Effector memory CD4-positive, alpha-beta T cell (primary cell): Measurements from ENCODE around the gene SH2D3A.
"Not testable (repeated sequence)": the region's sequence is repeated elsewhere in the genome, so short reads cannot be mapped to it uniquely, and the experiment has no call there.

Source experiments
- DNase-seq, 3 donors: peaks; one replicate each; pipeline ENCODE4 v3.0.0-alpha.2; 2020
- H3K27ac ChIP-seq: 2 replicates; pipeline ENCODE4 v1.7.0; 2013; ENCODE audit warnings: mild to moderate bottlenecking, low read length, moderate library complexity; ENCODE audit not compliant: insufficient read depth, poor library complexity, severe bottlenecking
- H3K27me3 ChIP-seq: replicated peaks from 2 replicates; pipeline ENCODE4 v1.7.0; 2013; ENCODE audit warnings: mild to moderate bottlenecking, low read length; ENCODE audit not compliant: insufficient read depth, control insufficient read depth, poor library complexity, severe bottlenecking
- H3K36me3 ChIP-seq: 2 replicates; pipeline ENCODE4 v1.7.0; 2013; ENCODE audit warnings: mild to moderate bottlenecking, low read length, moderate library complexity; ENCODE audit not compliant: control insufficient read depth, insufficient read depth
- H3K4me1 ChIP-seq: 2 replicates; pipeline ENCODE4 v1.7.0; 2013; ENCODE audit warnings: low read length, mild to moderate bottlenecking; ENCODE audit not compliant: control insufficient read depth, insufficient read depth, poor library complexity, severe bottlenecking
- H3K4me3 ChIP-seq: 2 replicates; pipeline ENCODE4 v1.7.0; 2013; ENCODE audit warnings: low read length, low read depth, mild to moderate bottlenecking; ENCODE audit not compliant: insufficient read depth, poor library complexity, severe bottlenecking
- H3K9me3 ChIP-seq: 2 replicates; pipeline ENCODE4 v1.7.0; 2013; ENCODE audit warnings: mild to moderate bottlenecking, low read length, moderate library complexity; ENCODE audit not compliant: control insufficient read depth

Gene SH2D3A

GRCh38 chr19:6773323-6773931, 6.2 kb upstream of the SH2D3A start:
- H3K4me3 ChIP-seq, result peak overlapping the region; percentile 90
- H3K27ac ChIP-seq, result peak overlapping the region; percentile 85
- H3K4me1 ChIP-seq, result peaks cover 14% of the 10 kb centered on the region
- peak in 2 of 3 donors; percentile 25 to 28 for DNase-seq
- H3K36me3 ChIP-seq, result peaks cover 23% of the 10 kb centered on the region
- H3K27me3 ChIP-seq, result no peaks in the 10 kb centered on the region
- no peaks in the 10 kb centered on the region for H3K9me3 ChIP-seq

GRCh38 chr19:6772866-6773322, 5.7 kb upstream of the SH2D3A start:
- Histone ChIP-seq H3K36me3 (peaks cover 23% of the 10 kb centered on the region), H3K4me1 (peaks cover 19% of the 10 kb centered on the region), H3K27ac (peak overlapping the region; percentile 85), H3K27me3 (no peaks in the 10 kb centered on the region), H3K4me3 (peak overlapping the region; percentile 90), H3K9me3 (no peaks in the 10 kb centered on the region)
- no peak for DNase-seq

GRCh38 chr19:6772028-6772865, 5.0 kb upstream of the SH2D3A start, which contains the start of gene VAV1:
Gene VAV1, plus strand, starts transcription at chr19:6772708. Its CDS starts 100 bp downstream, at chr19:6772808.
- Histone ChIP-seq H3K4me3 (peak within 1 kb of the TSS; percentile 90), H3K4me1 (peaks cover 20% of the 10 kb centered on the region), H3K9me3 (no peaks in the 10 kb centered on the region), H3K36me3 (peaks cover 17% of the 10 kb centered on the region), H3K27ac (peak within 1 kb of the TSS; percentile 85), H3K27me3 (no peaks in the 10 kb centered on the region)
- DNase-seq, result peak; percentile 74 to 76 (median 75)

- H3K27ac ChIP-seq, result peak overlapping the region; percentile 85
- DNase-seq, H3K9me3 ChIP-seq, H3K4me3 ChIP-seq, H3K27me3 ChIP-seq: not testable (repeated sequence)
- H3K36me3 ChIP-seq, result peaks cover 12% of the 10 kb centered on the region
- H3K4me1 ChIP-seq, result peaks cover 26% of the 10 kb centered on the region
Observed at GRCh38 chr19:6771648-6772027, 4.4 kb upstream of the SH2D3A start.

- H3K36me3 ChIP-seq, result no peaks in the 10 kb centered on the region
- no peak overlapping the region for H3K4me3 ChIP-seq
- no peak for DNase-seq
- peaks cover 37% of the 10 kb centered on the region for H3K4me1 ChIP-seq
- peak overlapping the region; percentile 93 for H3K27ac ChIP-seq
- H3K27me3 ChIP-seq, result no peaks in the 10 kb centered on the region
- no peaks in the 10 kb centered on the region for H3K9me3 ChIP-seq
Observed at GRCh38 chr19:6769006-6769619, 1.9 kb upstream of the SH2D3A start.

- peak in 1 of 3 donors; percentile 23 for DNase-seq
- Histone ChIP-seq H3K4me3 (no peak overlapping the region), H3K27ac (peak overlapping the region; percentile 93)
Observed at GRCh38 chr19:6768236-6768785, 1.1 kb upstream of the SH2D3A start.

GRCh38 chr19:6767081-6767356, 216 bp downstream of the SH2D3A start:
- H3K27me3 ChIP-seq, result no peaks in the 10 kb centered on the region
- H3K4me3 ChIP-seq, result peak overlapping the region; percentile 67
- H3K36me3 ChIP-seq, result peaks cover 12% of the 10 kb centered on the region
- H3K9me3 ChIP-seq, result no peaks in the 10 kb centered on the region
- no peak for DNase-seq
- H3K27ac ChIP-seq, result peak overlapping the region; percentile 93
- H3K4me1 ChIP-seq, result peaks cover 34% of the 10 kb centered on the region

More at GRCh38 chr19:6768236-6768785, 1.1 kb upstream of the SH2D3A start:
- H3K36me3 ChIP-seq, result peaks cover 3% of the 10 kb centered on the region
- H3K9me3 ChIP-seq, result no peaks in the 10 kb centered on the region
- peaks cover 36% of the 10 kb centered on the region for H3K4me1 ChIP-seq
- H3K27me3 ChIP-seq, result no peaks in the 10 kb centered on the region

- H3K27ac ChIP-seq, result peak overlapping the region; percentile 93
- H3K4me3 ChIP-seq, result peak overlapping the region; percentile 67
- peaks cover 13% of the 10 kb centered on the region for H3K36me3 ChIP-seq
- peaks cover 34% of the 10 kb centered on the region for H3K4me1 ChIP-seq
- H3K9me3 ChIP-seq, result no peaks in the 10 kb centered on the region
- H3K27me3 ChIP-seq, result no peaks in the 10 kb centered on the region
- no peak for DNase-seq
Observed at GRCh38 chr19:6766357-6767080, 716 bp downstream of the SH2D3A start.

- peak in 1 of 3 donors; percentile 15 for DNase-seq
- H3K4me3 ChIP-seq, result peak overlapping the region; percentile 67
- H3K36me3 ChIP-seq, result peaks cover 20% of the 10 kb centered on the region
- H3K27ac ChIP-seq, result peak overlapping the region; percentile 93
- no peaks in the 10 kb centered on the region for H3K9me3 ChIP-seq
- H3K27me3 ChIP-seq, result no peaks in the 10 kb centered on the region
- peaks cover 34% of the 10 kb centered on the region for H3K4me1 ChIP-seq
Observed at GRCh38 chr19:6765738-6766356, 1.4 kb downstream of the SH2D3A start.
